ENCODE data around the gene JAKMIP1. TPM values are rescaled to one million over a fixed set of nuclear protein-coding genes. Genes with fewer than 3 reads are reported as not detected.
"Not testable (repeated sequence)": the region's sequence is repeated elsewhere in the genome, so short reads cannot be mapped to it uniquely, and the experiment has no call there.

Gene JAKMIP1
- total and polyA plus RNA-seq, 2 of the 13 experiments (the other 11 are each of a cell fraction or from before 2014, with no cell fraction given): not detected

- no peak for TF ChIP-seq ZBTB46 (CRISPR knock-in tag; IDR thresholded peaks at IDR 0.05; ENCODE audit: borderline replicate concordance)
- no peak for TF ChIP-seq JARID2 (CRISPR knock-in tag; IDR thresholded peaks at IDR 0.05; ENCODE audit: insufficient replicate concordance)
These were observed 58.8 kb downstream of the JAKMIP1 start (continued) for GRCh38 chr4:6141554-6141953.

- ATAC-seq; CTCF ChIA-PET (ENCODE audit: low intra/inter-chr PET ratio, low total read pairs); H3K9me3 ChIP-seq (ENCODE audit: low read length); H3K9ac ChIP-seq (ENCODE audit: insufficient read depth, low read depth, low read length); H3K27ac ChIP-seq (ENCODE audit: extremely low read length, insufficient read depth, low read length); H4K20me1 ChIP-seq (ENCODE audit: insufficient read depth, low read length); H3K4me3 ChIP-seq (replicated peaks in 1 of 3; ENCODE audit: insufficient read depth in 1 of 3, low read depth in 2 of 3, low read length in 3 of 3); H2AFZ ChIP-seq (ENCODE audit: low read length); in situ Hi-C loops (cut with HindIII; ENCODE audit: extremely low pct_ligation_motif_present, low pct_unique_long_range_greater_than_20kb); H3K4me1 ChIP-seq (ENCODE audit: insufficient read depth, low read length); DNase-seq (ENCODE audit: low spot score); BruUV-seq (replicated peaks); H3K4me2 ChIP-seq (ENCODE audit: low read depth, low read length); intact Hi-C loops (cut with micrococcal nuclease; ENCODE audit: unreplicated experiment); H3K27me3 ChIP-seq (ENCODE audit: control insufficient read depth in 1 of 2, insufficient read depth in 2 of 2, low read length in 2 of 2); POLR2A ChIA-PET; FAIRE-seq; H3K36me3 ChIP-seq (replicated peaks in 1 of 2; ENCODE audit: control insufficient read depth in 1 of 2, insufficient read depth in 2 of 2, low read length in 2 of 2); H3K79me2 ChIP-seq (ENCODE audit: insufficient read depth, low read length): not testable (repeated sequence)
- WGBS (ENCODE audit: low lambda C conversion rate): 74% methylated on average over 13 of the region's 14 CpGs
These were observed 59.3 kb downstream of the JAKMIP1 start for GRCh38 chr4:6141021-6141420.

- no peak overlapping the region for H3K4me3 ChIP-seq (replicated peaks in 1 of 3; ENCODE audit: insufficient read depth in 1 of 3, low read depth in 2 of 3, low read length in 3 of 3)
- no peaks in the 10 kb centered on the region for H4K20me1 ChIP-seq (ENCODE audit: insufficient read depth, low read length)
- in situ Hi-C loops (cut with HindIII; ENCODE audit: extremely low pct_ligation_motif_present, low pct_unique_long_range_greater_than_20kb): no loop called here
- ChIA-PET CTCF (ENCODE audit: low intra/inter-chr PET ratio, low total read pairs) (no interaction called here), POLR2A (no interaction called here)
- H2AFZ ChIP-seq (ENCODE audit: low read length): no peak overlapping the region
- intact Hi-C loops (cut with micrococcal nuclease; ENCODE audit: unreplicated experiment): no loop called here
- no peak for TF ChIP-seq MYNN (CRISPR knock-in tag; IDR thresholded peaks at IDR 0.05; ENCODE audit: low read depth)
- TF ChIP-seq MEIS1 (CRISPR knock-in tag; IDR thresholded peaks at IDR 0.05; ENCODE audit: borderline replicate concordance): no peak
- no peak for TF ChIP-seq REPIN1 (CRISPR knock-in tag; IDR thresholded peaks at IDR 0.05; ENCODE audit: borderline replicate concordance, low read depth)
- TF ChIP-seq PRDM15 (CRISPR knock-in tag; IDR thresholded peaks at IDR 0.05): no peak
- TF ChIP-seq KDM2A (CRISPR knock-in tag; IDR thresholded peaks at IDR 0.05; ENCODE audit: borderline replicate concordance, low read depth): no peak
- no TSS peak for BruUV-seq (replicated peaks)
- DNase-seq (ENCODE audit: low spot score): no peak
- no peaks in the 10 kb centered on the region for H3K4me1 ChIP-seq (ENCODE audit: insufficient read depth, low read length)
- H3K9ac ChIP-seq (ENCODE audit: insufficient read depth, low read depth, low read length): no peak overlapping the region
- no peak overlapping the region for H3K27ac ChIP-seq (ENCODE audit: extremely low read length, insufficient read depth, low read length)
- H3K79me2 ChIP-seq (ENCODE audit: insufficient read depth, low read length): no peaks in the 10 kb centered on the region
- no peak overlapping the region for H3K4me2 ChIP-seq (ENCODE audit: low read depth, low read length)
- H3K9me3 ChIP-seq (ENCODE audit: low read length): no peaks in the 10 kb centered on the region
- H3K27me3 ChIP-seq (ENCODE audit: control insufficient read depth in 1 of 2, insufficient read depth in 2 of 2, low read length in 2 of 2): no peaks in the 10 kb centered on the region; a peak in 2 of 5 replicates
- 0% methylated on average over 1 of the region's 3 CpGs for WGBS (ENCODE audit: low lambda C conversion rate)
- no peak for FAIRE-seq
- no peaks in the 10 kb centered on the region for H3K36me3 ChIP-seq (replicated peaks in 1 of 2; ENCODE audit: control insufficient read depth in 1 of 2, insufficient read depth in 2 of 2, low read length in 2 of 2)
- ATAC-seq: no peak
These were observed 62.6 kb downstream of the JAKMIP1 start for GRCh38 chr4:6137747-6138135.
